ENCODE measurements around the gene THTPA. TPM values are rescaled to one million over a fixed set of nuclear protein-coding genes. Genes with fewer than 3 reads are reported as not detected.

Gene THTPA
- total and polyA plus RNA-seq, 2 of the 4 experiments (the other 2 are of a cell fraction), result 5.0 to 9.2 TPM

- no peak overlapping the region for H2BK20ac ChIP-seq (ENCODE audit: low read depth, low read length)
- H2AFZ ChIP-seq (replicated peaks; ENCODE audit: low read length, poor library complexity), result peak overlapping the region; percentile 32
- H2BK5ac ChIP-seq (ENCODE audit: low read depth, low read length, poor library complexity, severe bottlenecking), result no peak overlapping the region
- TF ChIP-seq RFX5 (IDR thresholded peaks at IDR 0.05; ENCODE audit: low read depth, low read length), result no peak
- TF ChIP-seq SMC3 (IDR thresholded peaks at IDR 0.05; ENCODE audit: low read depth, low read length), result no peak
- TF ChIP-seq FOS (IDR thresholded peaks at IDR 0.05; ENCODE audit: low read depth, low read length), result no peak
- TF ChIP-seq CEBPB (IDR thresholded peaks at IDR 0.05; ENCODE audit: low read depth, low read length), result no peak
- TF ChIP-seq BHLHE40 (IDR thresholded peaks at IDR 0.05; ENCODE audit: low read depth, low read length), result no peak
- no peak for TF ChIP-seq MXI1 (IDR thresholded peaks at IDR 0.05; ENCODE audit: borderline replicate concordance, low read depth, low read length)
- TF ChIP-seq MAFK (IDR thresholded peaks at IDR 0.05; ENCODE audit: low read depth, low read length), result no peak
- no peak for TF ChIP-seq RAD21 (IDR thresholded peaks at IDR 0.05; ENCODE audit: low read length)
- no peak for TF ChIP-seq NFE2L2 (IDR thresholded peaks at IDR 0.05; ENCODE audit: low read depth, low read length)
- TF ChIP-seq POLR2A (IDR thresholded peaks at IDR 0.05; ENCODE audit: low read depth, low read length), result no peak
- no peak for TF ChIP-seq CTCF (conservative IDR thresholded peaks at IDR 0.05; ENCODE audit: low read depth, low read length)
- H3K9me1 ChIP-seq (ENCODE audit: insufficient read depth, low read length), result no peaks in the 10 kb centered on the region
- WGBS, 2 experiments (ENCODE audit: extremely low coverage in 2 of 2, insufficient read length in 1 of 2), result 57% methylated on average over 1 of the region's 2 CpGs; no CpG with 5 or more reads in 1 of the 2 experiments
- in situ Hi-C loops (cut with MboI; ENCODE audit: low sequenced_read_pairs) (no loop called here), dilution Hi-C loops (cut with HindIII; ENCODE audit: low sequenced_read_pairs, unreplicated experiment) (no loop called here), intact Hi-C loops (cut with micrococcal nuclease) (loop anchor here (1.0 to 2.0 kb wide), 3 partner anchors 43 to 340 kb away; no protein-coding TSS in a partner anchor)
- no peak overlapping the region for H3K18ac ChIP-seq (ENCODE audit: low read depth, low read length)
- H4K5ac ChIP-seq (ENCODE audit: low read depth, low read length), result no peak overlapping the region
- no peaks in the 10 kb centered on the region for H3K9me3 ChIP-seq (ENCODE audit: control insufficient read depth, insufficient read depth, low read length)
- no peak overlapping the region for H3K56ac ChIP-seq (ENCODE audit: extremely low read depth, insufficient read depth, low read length)
- no peak overlapping the region for H3K9ac ChIP-seq (ENCODE audit: low read depth, low read length)
- no peak overlapping the region for H3K23ac ChIP-seq (ENCODE audit: low read depth, low read length)
- ATAC-seq (ENCODE audit: low read depth) (no peak), DNase-seq (no peak)
- H3K4me3 ChIP-seq (ENCODE audit: insufficient read depth, low read depth, low read length), result no peak overlapping the region
- H3K27me3 ChIP-seq (ENCODE audit: control insufficient read depth, insufficient read depth, low read length), result no peaks in the 10 kb centered on the region
- no peak overlapping the region for H3K4ac ChIP-seq (ENCODE audit: low read depth, low read length)
- H2BK15ac ChIP-seq (ENCODE audit: low read depth, low read length), result no peak overlapping the region
- no peaks in the 10 kb centered on the region for H3K79me1 ChIP-seq (ENCODE audit: low read depth in 1 of 2, low read length in 2 of 2)
- H3K4me2 ChIP-seq (ENCODE audit: low read depth, low read length), result no peak overlapping the region
- H3K14ac ChIP-seq (replicated peaks; ENCODE audit: low read depth, low read length), result no peak overlapping the region
- H3K4me1 ChIP-seq (ENCODE audit: control insufficient read depth, insufficient read depth, low read length), result no peaks in the 10 kb centered on the region
- ChIA-PET CTCF (interaction anchor here (0.9 to 1.1 kb wide), 7 partner anchors 11 to 321 kb away, joined by 3 to 10 read pairs (median 3); no protein-coding TSS in a partner anchor), POLR2A (ENCODE audit: unreplicated experiment) (no interaction called here)
- H2AK9ac ChIP-seq (replicated peaks; ENCODE audit: low read depth, low read length, poor library complexity), result no peak overlapping the region
- no TSS peak for BruUV-seq (replicated peaks)
- no peak overlapping the region for H2AK5ac ChIP-seq (ENCODE audit: low read depth, low read length)
- H4K20me1 ChIP-seq (ENCODE audit: insufficient read depth, low read length), result no peaks in the 10 kb centered on the region
- no peak overlapping the region for H4K91ac ChIP-seq (ENCODE audit: insufficient read depth, low read depth, low read length)
- H3K27ac ChIP-seq (ENCODE audit: insufficient read depth, low read length), result no peak overlapping the region
- H3K36me3 ChIP-seq (ENCODE audit: control insufficient read depth, insufficient read depth, low read length), result no peaks in the 10 kb centered on the region
- no peak overlapping the region for H2BK120ac ChIP-seq (ENCODE audit: low read depth, low read length)
- no peak overlapping the region for H4K8ac ChIP-seq (ENCODE audit: low read depth in 2 of 2, low read length in 2 of 2)
These were observed 33.5 kb downstream of the THTPA start for GRCh38 chr14:23589606-23590005.

Measured in IMR-90 (cell line).